Stimulated activated CD8-positive, alpha-beta memory T cell treated with anti-CD3 and anti-CD28 coated beads, Interleukin-7, amount 100 ng/mL, for 4 hours (primary cell): Measurements from ENCODE around the gene ADAP1.
"Not testable (repeated sequence)": the region's sequence is repeated elsewhere in the genome, so short reads cannot be mapped to it uniquely, and the experiment has no call there.

Experiments used
- DNase-seq, 2 donors: peaks; one replicate each; pipeline ENCODE4 v3.0.0-alpha.2; 2020; ENCODE audit warnings: low read depth in 2 of 2

The ADAP1 gene

GRCh38 chr7:954330-955238, at the start of gene ADAP1:
ADAP1 (minus strand) TSS chr7:954680; CDS start chr7:954477, 203 bp downstream.
- peak in 1 of 2 donors; percentile 69 for DNase-seq

DNA sequence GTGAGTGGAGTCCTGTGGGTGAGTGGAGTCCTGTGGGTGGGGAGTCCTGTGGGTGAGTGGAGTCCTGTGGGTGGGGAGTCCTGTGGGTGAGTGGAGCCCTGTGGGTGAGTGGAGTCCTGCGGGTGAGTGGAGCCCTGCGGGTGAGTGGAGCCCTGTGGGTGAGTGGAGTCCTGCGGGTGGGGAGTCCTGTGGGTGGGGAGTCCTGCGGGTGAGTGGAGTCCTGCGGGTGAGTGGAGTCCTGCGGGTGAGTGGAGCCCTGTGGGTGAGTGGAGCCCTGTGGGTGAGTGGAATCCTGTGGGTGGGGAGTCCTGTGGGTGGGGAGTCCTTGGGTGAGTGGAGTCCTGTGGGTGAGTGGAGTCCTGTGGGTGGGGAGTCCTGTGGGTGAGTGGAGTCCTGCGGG, 48.0 kb upstream of the ADAP1 start:
- not testable (repeated sequence) for DNase-seq

- not testable (repeated sequence) for DNase-seq
Measured at GRCh38 chr7:1002026-1002425, 47.5 kb upstream of the ADAP1 start.

GRCh38 chr7:1001069-1001770, 46.7 kb upstream of the ADAP1 start:
- DNase-seq = not testable (repeated sequence)

- DNase-seq = no peak
Measured at GRCh38 chr7:999941-1000935, 45.8 kb upstream of the ADAP1 start.

DNA sequence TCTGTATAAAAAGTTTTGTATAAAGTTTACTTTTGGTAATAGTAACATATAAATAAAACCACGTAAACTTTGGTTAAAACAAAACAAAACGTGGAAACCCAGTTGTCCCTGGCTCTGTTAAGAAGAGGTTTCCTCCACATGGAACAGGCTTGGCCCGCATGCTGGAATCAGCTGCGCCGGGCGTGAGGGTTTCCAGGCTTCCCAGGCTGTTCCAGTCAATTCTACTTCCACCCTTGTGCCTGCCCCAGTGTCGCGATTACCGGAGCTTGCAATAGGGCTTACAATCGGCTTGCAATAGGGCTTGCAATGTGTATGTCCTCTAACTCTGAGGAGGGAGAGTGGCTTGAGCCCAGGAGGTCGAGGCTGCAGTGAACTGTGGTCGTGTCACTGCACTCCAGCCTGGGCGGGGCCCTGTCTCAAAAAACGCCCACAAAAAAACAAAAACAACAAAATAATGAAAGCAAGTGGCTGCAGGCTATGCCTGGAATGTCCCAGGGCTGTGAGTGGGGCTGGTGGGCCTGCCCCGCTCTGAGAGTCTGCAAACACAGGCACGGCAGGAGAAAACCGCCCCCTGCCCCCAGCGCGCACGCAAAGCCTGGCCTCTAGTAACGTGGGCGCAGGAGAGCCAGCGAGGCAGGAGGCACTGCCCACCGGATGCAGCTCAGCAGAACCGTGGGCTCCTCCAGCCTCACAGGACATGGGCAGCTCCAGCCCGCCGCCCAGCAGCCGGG, 44.8 kb upstream of the ADAP1 start:
- no peak for DNase-seq

DNA sequence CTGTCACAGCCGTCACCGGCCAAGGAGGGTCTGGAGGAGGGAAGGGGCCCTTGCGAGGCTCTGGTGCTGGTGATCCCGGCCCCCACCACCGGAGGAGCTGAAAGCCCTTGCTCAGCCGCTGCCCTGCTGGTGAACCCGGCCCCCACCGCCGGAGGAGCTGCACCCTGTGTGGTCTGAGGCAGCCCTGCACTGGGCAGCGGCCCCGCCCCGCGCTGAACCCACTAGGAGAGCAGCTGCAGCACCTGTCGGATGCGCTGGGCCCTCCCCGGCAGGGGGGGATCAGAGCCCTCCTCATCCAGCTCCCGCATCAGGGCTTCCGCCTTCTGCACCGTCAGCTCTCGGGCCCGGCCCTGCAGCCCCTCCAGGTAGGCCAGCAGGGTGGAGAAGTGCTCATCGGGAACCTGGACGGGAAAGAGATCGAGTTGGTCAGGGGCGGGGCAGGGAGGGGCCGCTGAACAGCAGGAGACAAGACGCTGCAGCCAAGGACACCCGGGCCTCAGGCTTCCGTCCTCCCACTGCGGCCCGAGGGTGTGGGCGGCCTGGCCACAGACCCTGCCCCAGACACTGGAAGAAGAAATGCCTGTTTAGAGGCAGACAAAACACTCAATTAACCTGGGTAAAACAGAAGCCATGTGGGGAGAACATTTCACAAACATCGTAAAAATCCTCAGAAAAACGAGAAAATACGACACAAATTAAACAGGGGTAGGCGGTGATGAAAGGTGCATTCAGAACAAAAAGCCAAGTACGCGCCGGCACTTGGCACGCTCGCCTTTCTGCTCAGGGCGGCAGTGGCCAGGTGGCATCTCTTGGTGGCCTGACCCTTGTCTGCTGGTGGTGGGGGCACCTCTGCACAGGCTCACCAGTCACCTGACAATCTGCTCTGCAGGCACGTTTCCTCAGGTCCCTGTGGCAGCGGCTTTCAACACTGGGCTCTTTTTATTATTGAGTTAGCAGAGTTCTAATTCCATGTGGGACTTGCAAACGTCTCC, 43.2 kb upstream of the ADAP1 start:
- no peak for DNase-seq

- DNase-seq = no peak
Measured at GRCh38 chr7:996079-996872, 41.8 kb upstream of the ADAP1 start.

DNA sequence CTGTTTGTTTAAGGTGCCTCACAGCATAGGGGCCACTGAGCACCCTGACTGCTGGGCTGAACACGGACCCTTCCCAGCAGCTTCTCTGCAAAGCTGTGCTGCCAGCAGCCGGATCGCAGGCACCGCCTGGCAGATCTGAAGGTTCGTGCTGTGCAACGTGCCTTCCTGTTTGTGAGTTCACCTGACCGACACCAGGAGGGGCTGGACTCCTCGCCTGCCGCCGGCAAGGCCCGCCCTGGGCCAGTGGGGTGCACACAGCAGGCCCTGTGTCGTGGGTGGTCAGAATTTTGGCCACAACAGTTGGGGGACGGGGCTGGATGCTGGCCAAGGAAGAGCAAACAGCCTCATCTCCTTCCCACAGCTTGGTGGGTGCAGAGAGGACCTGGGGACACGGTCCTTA, 41.1 kb upstream of the ADAP1 start:
- DNase-seq = no peak

GRCh38 chr7:994592-995308, 40.3 kb upstream of the ADAP1 start:
- DNase-seq = no peak

GRCh38 chr7:992709-993607, 38.5 kb upstream of the ADAP1 start:
- DNase-seq = peak; percentile 86 to 88

DNA sequence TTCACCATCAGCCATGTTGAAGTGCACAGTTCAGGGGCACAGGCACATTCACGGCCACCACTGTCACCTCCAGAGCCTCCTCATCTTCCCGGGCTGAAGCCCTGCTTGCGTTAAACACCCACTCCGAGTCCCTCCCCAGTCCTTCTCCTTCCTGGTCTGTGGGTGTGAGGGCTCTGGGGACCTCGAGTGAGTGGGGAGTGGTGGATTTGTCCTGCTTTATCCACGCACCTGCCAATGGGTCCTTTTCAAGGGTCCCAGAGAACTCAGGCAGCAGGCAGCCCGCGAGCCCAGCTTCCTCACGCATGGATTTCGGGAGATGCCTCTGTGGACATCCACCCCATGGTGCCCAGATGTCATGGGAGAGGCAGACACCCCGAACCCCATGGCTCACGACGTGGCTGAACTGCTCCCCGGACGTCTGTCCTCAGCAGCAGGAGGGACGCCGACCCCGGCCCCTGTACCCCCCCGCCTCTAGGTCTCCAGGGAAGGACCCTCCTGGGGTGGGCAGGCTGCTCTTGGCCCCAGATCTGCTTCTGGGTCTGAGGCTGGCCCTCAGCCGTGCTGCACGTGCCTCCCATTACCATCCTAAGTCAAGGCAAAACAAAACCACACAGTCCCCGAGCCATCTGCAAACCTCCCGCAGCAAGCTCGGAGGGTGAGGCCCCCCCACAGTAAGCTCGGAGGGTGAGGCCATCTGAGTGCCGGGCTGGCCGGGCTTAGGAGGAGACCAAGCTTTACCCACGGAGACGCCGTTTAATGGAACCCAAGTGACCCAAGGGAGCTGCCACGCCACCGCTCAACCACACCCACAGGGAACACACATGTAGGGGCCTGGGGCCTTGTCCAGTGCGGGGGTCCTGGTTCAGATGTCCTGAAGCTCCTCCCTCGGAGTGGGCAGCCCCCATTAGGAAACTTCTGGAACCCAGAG, 37.5 kb upstream of the ADAP1 start:
- DNase-seq = no peak

DNA sequence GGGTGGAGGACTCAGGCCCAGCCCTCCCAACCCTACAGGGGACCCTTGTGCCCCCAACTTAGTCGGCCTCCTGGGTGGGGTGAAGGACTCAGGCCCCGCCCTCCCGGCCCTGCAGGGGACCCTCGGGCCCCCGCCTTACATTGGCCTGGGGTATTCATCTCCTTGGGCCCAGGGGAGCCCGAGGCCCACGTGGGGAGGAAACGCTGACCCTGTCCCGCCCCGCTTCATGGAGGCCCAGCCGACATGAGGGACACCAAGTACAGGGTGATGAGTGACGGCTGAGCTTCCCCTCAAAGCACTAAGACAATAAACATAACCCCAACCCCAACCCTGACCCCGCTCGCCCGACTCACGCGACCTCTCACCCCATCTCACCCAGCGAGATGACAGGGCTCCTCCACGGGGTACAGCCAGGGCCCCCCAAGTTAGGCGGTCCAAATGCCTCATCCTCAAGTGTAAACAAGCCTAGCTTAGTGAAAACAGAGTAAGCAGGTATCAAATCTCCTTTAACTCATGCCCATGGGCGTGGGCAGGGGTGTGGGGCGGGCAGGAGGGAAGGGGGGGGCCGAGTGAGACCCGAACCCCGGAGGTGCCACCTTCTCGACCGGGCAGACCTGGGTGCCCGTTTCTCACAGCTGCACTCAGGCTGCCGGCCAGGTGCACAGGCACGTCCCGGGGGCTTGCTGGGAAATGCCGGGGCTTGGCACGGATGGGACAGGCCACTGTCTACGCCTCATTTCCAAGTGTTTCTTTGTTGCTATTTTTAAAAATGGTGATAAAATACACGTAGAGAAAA, 36.7 kb upstream of the ADAP1 start:
- DNase-seq = no peak

GRCh38 chr7:990352-990932, 36.0 kb upstream of the ADAP1 start:
- no peak for DNase-seq

DNA sequence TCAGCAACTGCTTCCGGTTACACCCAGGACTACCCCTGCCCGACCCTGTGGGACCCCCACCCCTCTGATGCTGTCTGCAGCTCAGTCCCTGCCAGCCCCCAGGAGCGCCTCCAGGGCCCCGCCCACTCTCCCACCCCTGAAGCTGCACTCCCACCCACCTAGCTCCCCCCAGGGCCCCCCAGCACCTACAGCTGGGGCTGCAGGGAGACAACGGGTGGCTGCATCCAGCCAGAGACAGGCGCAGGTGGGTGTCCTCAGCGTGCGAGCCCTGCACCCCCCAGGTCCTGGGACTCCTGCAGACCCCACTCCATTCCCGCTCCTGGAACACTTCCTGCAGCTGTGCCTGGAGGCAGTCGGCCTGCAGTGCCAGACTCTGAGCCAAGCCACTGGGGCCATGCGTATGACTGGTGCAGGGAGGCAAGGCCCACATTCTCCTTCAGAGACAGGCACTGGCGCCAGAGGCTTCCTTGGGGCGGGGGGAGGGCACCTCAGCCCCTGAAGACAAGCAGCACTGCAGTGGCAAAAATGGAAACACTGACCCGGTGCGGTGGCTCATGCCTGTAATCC, 34.6 kb upstream of the ADAP1 start:
- no peak for DNase-seq
